Stimulated activated CD4-positive, alpha-beta T cell treated with anti-CD3 and anti-CD28 coated beads, Interleukin-12 subunit alpha, Interleukin-12 subunit beta, amount 100 ng/mL, for 24 hours (primary cell): ENCODE measurements around the gene GPR84.
"Not testable (repeated sequence)": the region's sequence is repeated elsewhere in the genome, so short reads cannot be mapped to it uniquely, and the experiment has no call there.

Experiments used
- DNase-seq, 2 experiments: peaks; one replicate each; pipeline ENCODE4 v3.0.0-alpha.2; 2020; ENCODE audit warnings: low read depth in 2 of 2

Gene GPR84

GRCh38 chr12:54325442-54326109 is 38.7 kb downstream of the GPR84 start:
- DNase-seq, result not testable (repeated sequence)

DNA sequence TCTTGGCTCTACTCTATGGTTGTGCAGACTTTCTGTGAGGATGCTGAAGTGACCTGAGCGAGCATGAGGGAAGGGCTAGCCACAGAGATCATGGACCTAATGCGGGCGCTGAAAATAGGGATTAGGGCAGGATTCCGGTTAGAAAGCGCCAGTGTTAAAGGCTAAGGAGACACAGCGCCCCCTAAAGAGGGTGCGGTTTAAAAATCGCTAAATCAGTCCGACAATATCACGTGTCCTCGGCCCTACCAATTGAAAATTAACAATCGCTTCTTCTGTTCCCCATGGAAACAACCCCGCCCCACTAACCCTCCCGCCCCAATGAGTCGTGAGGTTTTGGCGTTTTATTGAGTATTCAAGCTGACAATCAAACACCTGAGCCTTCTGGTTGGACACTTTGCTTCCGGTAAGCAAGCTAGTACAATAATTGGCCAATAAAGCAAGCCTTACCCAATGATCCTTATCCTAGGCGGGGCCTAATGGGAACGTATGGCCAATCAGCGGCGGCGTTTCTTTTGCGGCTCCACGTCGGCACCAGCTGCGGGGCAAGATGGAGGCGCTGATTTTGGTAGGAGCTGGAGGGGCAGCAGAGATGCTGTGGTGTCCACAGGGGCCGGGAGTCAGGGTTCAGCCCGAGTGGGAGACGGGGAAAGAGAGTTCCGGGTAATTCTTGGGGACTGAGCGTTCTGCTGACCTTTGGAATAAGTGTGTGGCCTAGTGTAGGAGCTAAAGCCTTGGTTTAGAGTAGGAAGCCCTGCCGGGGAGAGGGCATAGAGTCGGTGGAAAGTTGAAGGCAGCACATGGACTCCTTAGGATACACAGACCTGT is 39.5 kb downstream of the GPR84 start, which contains the start of gene COPZ1:
TSS of gene COPZ1 (plus strand) at position 515 of the 825 bp plus-strand sequence. CDS start at position 548, 33 bp downstream.
- DNase-seq, result peak; percentile 81 to 90

- no peak for DNase-seq
These were observed 42.9 kb downstream of the GPR84 start for GRCh38 chr12:54321363-54321762.
